K562 (cell line): ENCODE results near the gene ZSWIM3. TPM values are rescaled to one million over a fixed set of nuclear protein-coding genes. Genes with fewer than 3 reads are reported as not detected.

Source experiments
- CTBP1 ChIP-seq: fragments of 450-650 bp; IDR thresholded peaks from 2 replicates; pipeline ENCODE4 v1.6.1; 2016; ENCODE audit warnings: borderline replicate concordance
- E2F8 ChIP-seq: fragments of 450-650 bp; IDR thresholded peaks from 2 replicates; pipeline ENCODE4 v1.7.1; 2018; ENCODE audit warnings: mild to moderate bottlenecking, low read depth; ENCODE audit not compliant: partially characterized antibody
- FOSL1 ChIP-seq: fragments of 200-800 bp; sonication (Bioruptor generic); conservative IDR thresholded peaks from 2 replicates; pipeline ENCODE4 v1.6.1; 2016; ENCODE audit warnings: missing genetic modification characterization, missing compliant biosample characterization
- HDAC1 ChIP-seq, 2 experiments: fragments of 450-650 bp; IDR thresholded peaks; 2 replicates each; pipeline ENCODE4 v1.6.1; 2016 to 2017; ENCODE audit warnings: inconsistent platforms in 1 of 2, mild to moderate bottlenecking in 1 of 2, moderate library complexity in 1 of 2
- KDM5B ChIP-seq: fragments of 200-600 bp; sonication (generic); IDR thresholded peaks from 2 replicates; pipeline ENCODE4 v1.6.1; 2012; ENCODE audit warnings: low read depth, mild to moderate bottlenecking, moderate library complexity, low read length, control low read depth, inconsistent platforms; ENCODE audit not compliant: insufficient replicate concordance
- LEF1 ChIP-seq: fragments of 450-650 bp; IDR thresholded peaks from 2 replicates; pipeline ENCODE4 v1.6.1; 2016; ENCODE audit warnings: mild to moderate bottlenecking
- MAFG ChIP-seq: fragments of 450-650 bp; conservative IDR thresholded peaks from 2 replicates; pipeline ENCODE4 v1.6.1; 2016; ENCODE audit warnings: missing genetic modification characterization, missing compliant biosample characterization
- MAZ ChIP-seq, 2 experiments: fragments of 450-650 bp in 1 of 2; sonication (generic) in 1 of 2; formaldehyde crosslinking; IDR thresholded peaks in 1 of 2; conservative IDR thresholded peaks in 1 of 2; 2 replicates each; pipeline versions ENCODE4 v1.4.0 to v1.5.0; 2020; ENCODE audit warnings: mild to moderate bottlenecking in 1 of 2, missing genetic modification reagents in 1 of 2
- MEIS2 ChIP-seq: fragments of 450-650 bp; IDR thresholded peaks from 2 replicates; pipeline ENCODE4 v1.6.1; 2014; ENCODE audit warnings: mild to moderate bottlenecking; ENCODE audit not compliant: partially characterized antibody
- PHF8 ChIP-seq: fragments of 200-600 bp; sonication (generic); IDR thresholded peaks from 2 replicates; pipeline ENCODE4 v1.6.1; 2012; ENCODE audit warnings: mixed run types, mild to moderate bottlenecking, inconsistent platforms, low read length, moderate library complexity, borderline replicate concordance
- ZNF318 ChIP-seq, 2 experiments: fragments of 450-650 bp; IDR thresholded peaks; 2 replicates each; pipeline ENCODE4 v1.6.1; 2016; ENCODE audit warnings: mild to moderate bottlenecking in 2 of 2, borderline replicate concordance in 1 of 2, low read depth in 1 of 2, moderate library complexity in 1 of 2
- ZNF592 ChIP-seq: fragments of 450-650 bp; IDR thresholded peaks from 2 replicates; pipeline ENCODE4 v1.6.1; 2017; ENCODE audit warnings: antibody characterized with exemption, mild to moderate bottlenecking
- polyA plus RNA-seq, 8 experiments: library from polyadenylated mRNA; depleted of rRNA in 4 of 8; stranded (reverse) in 5 of 8; unstranded in 3 of 8; fragments of >200 nt; fragmentation: Nextera tagmentation in 2 of 8; fragmentation: Illumina TruSeq in 1 of 8; extraction: Ambion mirVana in 2 of 8; extraction: Trizol in 1 of 8; gene quantifications; 2 replicates each; pipeline versions ENCODE4 v1.2.1 to v1.2.3, GENCODE V29; 2011 to 2014; ENCODE audit warnings: inconsistent platforms in 1 of 8, missing spikeins in 1 of 8
- total RNA-seq, 7 experiments: library from RNA; depleted of rRNA in 6 of 7; stranded (reverse); fragments of >200 nt in 6 of 7; fragmentation: Illumina TruSeq in 2 of 7; extraction: Trizol in 2 of 7; gene quantifications; 2 replicates each; pipeline versions ENCODE4 v1.2.1 to v1.2.3, GENCODE V29; 2011 to 2021; ENCODE audit warnings: low replicate concordance in 1 of 7

Gene ZSWIM3
- total and polyA plus RNA-seq, 9 of the 15 experiments (the other 6 are each of a cell fraction or from before 2014, with no cell fraction given): 1.7 to 4.3 (median 2.9) TPM

GRCh38 chr20:45835825-45836224 lies 21.6 kb upstream of the ZSWIM3 start (continued):
- 0 out of 2 replicates have a peak, but pooled peaks have one; percentile 20 for TF ChIP-seq ZNF592
- TF ChIP-seq PHF8: no peak
- peak; percentile 66 for TF ChIP-seq FOSL1 (tag)
- no peak for TF ChIP-seq ZNF318 (IDR thresholded peaks at IDR 0.05; ENCODE audit: borderline replicate concordance in 1 of 2, low read depth in 1 of 2)
- peak in 1 of 2 experiments; percentile 42; a peak in 1 of 4 replicates for TF ChIP-seq MAZ (CRISPR knock-in tag; conservative IDR thresholded peaks at IDR 0.05 in 1 of 2, IDR thresholded peaks at IDR 0.05 in 1 of 2)
- TF ChIP-seq LEF1: 0 out of 2 replicates have a peak, but pooled peaks have one; percentile 29
- peak; percentile 37 for TF ChIP-seq MAFG (tag)
- TF ChIP-seq CTBP1: peak; percentile 68; the same call in 1 of the 2 replicates
- no peak for TF ChIP-seq KDM5B
- peak in 1 of 2 experiments; percentile 49; a peak in 1 of 4 replicates for TF ChIP-seq HDAC1 (IDR thresholded peaks at IDR 0.05)
- TF ChIP-seq MEIS2: peak; percentile 48
- no peak for TF ChIP-seq E2F8
